WTC11 (cell line): ENCODE measurements around the gene PATL2. TPM values are rescaled to one million over a fixed set of nuclear protein-coding genes. Genes with fewer than 3 reads are reported as not detected.

Source experiments
- ATAC-seq: fragments of 200-7000 bp; cut with Tn5 transposase; 2 replicates; pipeline ENCODE4 v1.10.0; 2021; ENCODE audit warnings: mild to moderate bottlenecking, moderate library complexity
- CTCF ChIA-PET: fragments of 300-600 bp; sonication (Branson Sonifier 250); formaldehyde crosslinking; loops from one replicate; lab custom pipeline; 2021; ENCODE audit warnings: antibody characterized with exemption; lab: Charles Lee
- POLR2A ChIA-PET: fragments of 350-600 bp; sonication (Branson Sonifier 250); formaldehyde crosslinking; loops from one replicate; lab custom pipeline; 2021; ENCODE audit warnings: antibody characterized with exemption; lab: Charles Lee
- DNase-seq: peaks from one replicate; pipeline ENCODE4 v3.0.0; 2021; ENCODE audit warnings: low spot score
- H3K27ac Mint-ChIP-seq: 2 replicates; pipeline ENCODE4 v1.8.0; 2021; ENCODE audit warnings: mixed read lengths
- H3K27me3 Mint-ChIP-seq: 2 replicates; pipeline ENCODE4 v1.8.0; 2021; ENCODE audit warnings: low read depth, mild to moderate bottlenecking, moderate library complexity, mixed read lengths
- H3K36me3 Mint-ChIP-seq: 2 replicates; pipeline ENCODE4 v1.8.0; 2021; ENCODE audit warnings: mixed read lengths
- H3K4me1 Mint-ChIP-seq: 2 replicates; pipeline ENCODE4 v1.8.0; 2022; ENCODE audit warnings: mixed read lengths
- H3K4me3 Mint-ChIP-seq: 2 replicates; pipeline ENCODE4 v1.8.0; 2021; ENCODE audit warnings: mild to moderate bottlenecking, moderate library complexity, mixed read lengths
- H3K9me3 Mint-ChIP-seq: 2 replicates; pipeline ENCODE4 v1.8.0; 2021; ENCODE audit warnings: mixed read lengths
- CBFB ChIP-seq: sonication (generic); formaldehyde crosslinking; IDR thresholded peaks from 2 replicates; pipeline ENCODE4 v1.8.1; 2022; ENCODE audit warnings: mild to moderate bottlenecking, low read depth, missing genetic modification reagents
- CREB1 ChIP-seq: sonication (generic); formaldehyde crosslinking; IDR thresholded peaks from 2 replicates; pipeline ENCODE4 v1.8.0; 2023; ENCODE audit warnings: mild to moderate bottlenecking, missing genetic modification reagents
- CREM ChIP-seq: sonication (generic); formaldehyde crosslinking; IDR thresholded peaks from 2 replicates; pipeline ENCODE4 v1.8.1; 2022; ENCODE audit warnings: mild to moderate bottlenecking, missing genetic modification reagents, moderate library complexity
- EMX1 ChIP-seq: fragments of 250-450 bp; sonication (Bioruptor Pico); IDR thresholded peaks from 2 replicates; pipeline ENCODE4 v1.8.0; 2021; ENCODE audit warnings: mild to moderate bottlenecking
- ESRRA ChIP-seq: sonication (generic); formaldehyde crosslinking; IDR thresholded peaks from 2 replicates; pipeline ENCODE4 v1.8.1; 2022; ENCODE audit warnings: mild to moderate bottlenecking, missing genetic modification reagents, borderline replicate concordance
- ETV6 ChIP-seq: sonication (generic); formaldehyde crosslinking; IDR thresholded peaks from 2 replicates; pipeline ENCODE4 v1.8.1; 2022; ENCODE audit warnings: mild to moderate bottlenecking, missing genetic modification reagents
- GABPB1 ChIP-seq: sonication (generic); formaldehyde crosslinking; IDR thresholded peaks from 2 replicates; pipeline ENCODE4 v1.8.1; 2023; ENCODE audit warnings: mild to moderate bottlenecking, missing genetic modification reagents
- GTF2I ChIP-seq: fragments of 250-450 bp; sonication (Bioruptor Pico); conservative IDR thresholded peaks from 2 replicates; pipeline ENCODE4 v1.4.0; 2021; ENCODE audit warnings: mild to moderate bottlenecking
- JUN ChIP-seq: sonication (generic); formaldehyde crosslinking; IDR thresholded peaks from 2 replicates; pipeline ENCODE4 v1.8.0; 2023; ENCODE audit warnings: mild to moderate bottlenecking, missing genetic modification reagents
- NFYB ChIP-seq: sonication (generic); formaldehyde crosslinking; conservative IDR thresholded peaks from 2 replicates; pipeline ENCODE4 v1.8.0; 2022; ENCODE audit warnings: low read depth, missing genetic modification reagents
- NR1H2 ChIP-seq: sonication (generic); formaldehyde crosslinking; IDR thresholded peaks from 2 replicates; pipeline ENCODE4 v1.9.0; 2021; ENCODE audit warnings: mild to moderate bottlenecking, moderate library complexity, missing genetic modification reagents
- NR3C1 ChIP-seq: sonication (generic); formaldehyde crosslinking; conservative IDR thresholded peaks from 2 replicates; pipeline ENCODE4 v1.8.1; 2023; ENCODE audit warnings: low read depth, mild to moderate bottlenecking, missing genetic modification reagents
- RELA ChIP-seq: sonication (generic); formaldehyde crosslinking; IDR thresholded peaks from 2 replicates; pipeline ENCODE4 v1.8.1; 2022; ENCODE audit warnings: missing genetic modification reagents, mild to moderate bottlenecking, borderline replicate concordance
- SMAD3 ChIP-seq: sonication (generic); formaldehyde crosslinking; IDR thresholded peaks from 2 replicates; pipeline ENCODE4 v1.8.0; 2022; ENCODE audit warnings: missing genetic modification reagents, mild to moderate bottlenecking, borderline replicate concordance
- TP53 ChIP-seq: sonication (generic); formaldehyde crosslinking; IDR thresholded peaks from 2 replicates; pipeline ENCODE4 v1.8.1; 2023; ENCODE audit warnings: mild to moderate bottlenecking, missing genetic modification reagents
- ZNF219 ChIP-seq: sonication (generic); formaldehyde crosslinking; IDR thresholded peaks from 2 replicates; pipeline ENCODE4 v1.8.0; 2023; ENCODE audit warnings: missing genetic modification reagents, mild to moderate bottlenecking, borderline replicate concordance
- ZNF416 ChIP-seq: fragments of 250-450 bp; sonication (Bioruptor Pico); IDR thresholded peaks from 2 replicates; pipeline ENCODE4 v1.9.0; 2021; ENCODE audit warnings: mild to moderate bottlenecking, inconsistent platforms
- ZNF423 ChIP-seq: fragments of 250-450 bp; sonication (Bioruptor Pico); IDR thresholded peaks from 2 replicates; pipeline ENCODE4 v2.1.2; 2022; ENCODE audit warnings: mild to moderate bottlenecking, moderate library complexity
- ZNF671 ChIP-seq: fragments of 250-450 bp; sonication (Bioruptor Pico); IDR thresholded peaks from 2 replicates; pipeline ENCODE4 v1.8.0; 2021; ENCODE audit warnings: mild to moderate bottlenecking
- total RNA-seq: library from RNA; stranded (reverse); gene quantifications from 3 replicates; pipeline ENCODE4 v1.2.3, GENCODE V29; 2021
- TF ChIP-seq, protein P1 (sequence below): sonication (generic); formaldehyde crosslinking; IDR thresholded peaks from 2 replicates; pipeline ENCODE4 v1.8.1; 2022; ENCODE audit warnings: mild to moderate bottlenecking, moderate library complexity, missing genetic modification reagents
- TF ChIP-seq, protein P2 (sequence below): sonication (generic); formaldehyde crosslinking; IDR thresholded peaks from 2 replicates; pipeline ENCODE4 v1.8.1; 2022; ENCODE audit warnings: low read depth, mild to moderate bottlenecking, moderate library complexity, missing genetic modification reagents, borderline replicate concordance
- TF ChIP-seq, protein P3 (sequence below): fragments of 250-450 bp; sonication (Bioruptor Pico); IDR thresholded peaks from 2 replicates; pipeline ENCODE4 v2.1.2; 2022; ENCODE audit warnings: mild to moderate bottlenecking, moderate library complexity
- TF ChIP-seq, protein P4 (sequence below): sonication (generic); formaldehyde crosslinking; IDR thresholded peaks from 2 replicates; pipeline ENCODE4 v1.8.1; 2023; ENCODE audit warnings: mild to moderate bottlenecking, missing genetic modification reagents
- TF ChIP-seq, protein P5 (sequence below): fragments of 200-600 bp; IDR thresholded peaks from 2 replicates; pipeline ENCODE4 v1.8.0; 2022; ENCODE audit warnings: antibody characterized with exemption
- TF ChIP-seq, protein P6 (sequence below): sonication (generic); formaldehyde crosslinking; IDR thresholded peaks from 2 replicates; pipeline ENCODE4 v1.8.0; 2022; ENCODE audit warnings: mild to moderate bottlenecking, missing genetic modification reagents
- TF ChIP-seq, protein P7 (sequence below): sonication (generic); formaldehyde crosslinking; IDR thresholded peaks from 2 replicates; pipeline ENCODE4 v1.8.1; 2022; ENCODE audit warnings: low read depth, missing genetic modification reagents, borderline replicate concordance
- TF ChIP-seq, protein P8 (sequence below): sonication (generic); formaldehyde crosslinking; conservative IDR thresholded peaks from 2 replicates; pipeline ENCODE4 v1.8.1; 2022; ENCODE audit warnings: mild to moderate bottlenecking, missing genetic modification reagents
- TF ChIP-seq, protein P9 (sequence below): sonication (generic); formaldehyde crosslinking; IDR thresholded peaks from 2 replicates; pipeline ENCODE4 v1.8.1; 2023; ENCODE audit warnings: mild to moderate bottlenecking, missing genetic modification reagents, moderate library complexity

Gene PATL2
- total RNA-seq, 1 experiment from 2014 or later = 0.59 TPM

DNA sequence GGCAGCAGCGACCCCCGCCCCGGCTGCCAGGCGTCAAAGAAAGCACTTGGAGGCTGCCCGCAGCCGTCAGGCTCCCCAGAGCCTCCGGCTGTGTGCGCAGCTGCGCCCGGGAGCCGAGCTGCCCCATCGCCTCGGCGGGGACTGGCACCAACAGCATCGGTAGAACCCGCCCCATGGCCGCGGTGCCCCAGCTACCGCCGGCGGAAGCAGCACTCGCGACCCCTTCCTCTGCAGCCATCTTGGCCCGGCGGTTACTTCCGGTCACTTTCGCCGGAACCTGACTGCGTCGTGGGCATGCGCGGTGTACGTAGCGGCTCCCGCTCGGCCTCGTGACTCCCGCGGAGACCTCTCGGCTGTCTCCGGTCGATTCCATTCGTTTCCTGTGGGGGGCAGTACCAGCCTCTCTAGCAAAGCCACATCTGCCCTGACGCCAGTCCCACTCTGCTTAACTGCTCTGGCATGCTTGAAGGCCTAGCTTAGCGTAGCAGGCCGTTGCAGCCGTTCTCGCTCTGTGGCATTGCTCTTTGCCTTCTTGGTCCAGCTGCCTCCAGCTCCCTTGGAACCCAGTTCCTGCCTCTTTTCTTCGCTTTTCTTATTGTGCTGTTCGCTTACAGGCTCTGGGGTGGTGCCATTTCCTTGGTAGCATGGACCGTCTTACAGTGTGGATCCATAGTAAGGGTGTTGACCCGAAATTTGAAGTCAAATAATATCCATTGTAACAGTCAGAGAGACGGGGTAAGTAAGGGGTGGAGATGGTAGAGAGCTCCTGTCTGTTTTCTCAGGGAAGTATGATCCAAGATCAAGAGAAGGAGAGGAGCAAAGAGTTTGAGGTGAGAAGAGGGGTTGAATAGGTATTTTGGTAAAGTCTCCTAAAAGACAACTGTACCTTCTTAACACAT is 47.5 kb downstream of the PATL2 start, which contains the start of gene SPG11:
Gene SPG11 (minus strand): TSS at position 253 of the 899 bp plus-strand sequence. CDS start 15 bp downstream, at position 238.
- H3K4me1 Mint-ChIP-seq = peaks cover 16% of the 10 kb centered on the region
- ChIA-PET POLR2A (interaction anchor here (0.7 to 2.4 kb wide), 11 partner anchors 19 to 734 kb away, joined by 3 to 20 read pairs (median 4); partner anchors contain the start of genes B2M, PATL2 and TRIM69), CTCF (interaction anchor here (0.5 to 4.0 kb wide), 42 partner anchors 9 to 417 kb away, joined by 3 to 104 read pairs (median 4); partner anchors contain the start of genes B2M, EIF3J, PATL2 and TRIM69)
- peak within 1 kb of the TSS; percentile 98 for H3K4me3 Mint-ChIP-seq
- DNase-seq = peak; percentile 99
- H3K27ac Mint-ChIP-seq = peak within 1 kb of the TSS; percentile 76
- no peaks in the 10 kb centered on the region for H3K9me3 Mint-ChIP-seq
- ATAC-seq = peak; percentile 94
- no peaks in the 10 kb centered on the region for H3K27me3 Mint-ChIP-seq
- peaks cover 7% of the 10 kb centered on the region for H3K36me3 Mint-ChIP-seq
- TF ChIP-seq CREM (CRISPR knock-in tag) = no peak
- no peak for TF ChIP-seq NR1H2 (CRISPR knock-in tag)
- no peak for TF ChIP-seq NFYB (CRISPR knock-in tag)
- no peak for TF ChIP-seq RELA (CRISPR knock-in tag)
- TF ChIP-seq ZNF671 (CRISPR knock-in tag) = no peak
- peak; percentile 26; the same call in 1 of the 2 replicates for TF ChIP-seq ZNF219
- TF ChIP-seq, protein P1, sequence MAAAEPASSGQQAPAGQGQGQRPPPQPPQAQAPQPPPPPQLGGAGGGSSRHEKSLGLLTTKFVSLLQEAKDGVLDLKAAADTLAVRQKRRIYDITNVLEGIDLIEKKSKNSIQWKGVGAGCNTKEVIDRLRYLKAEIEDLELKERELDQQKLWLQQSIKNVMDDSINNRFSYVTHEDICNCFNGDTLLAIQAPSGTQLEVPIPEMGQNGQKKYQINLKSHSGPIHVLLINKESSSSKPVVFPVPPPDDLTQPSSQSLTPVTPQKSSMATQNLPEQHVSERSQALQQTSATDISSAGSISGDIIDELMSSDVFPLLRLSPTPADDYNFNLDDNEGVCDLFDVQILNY = peak; percentile 34; the same call in 1 of the 2 replicates
- TF ChIP-seq, protein P2, sequence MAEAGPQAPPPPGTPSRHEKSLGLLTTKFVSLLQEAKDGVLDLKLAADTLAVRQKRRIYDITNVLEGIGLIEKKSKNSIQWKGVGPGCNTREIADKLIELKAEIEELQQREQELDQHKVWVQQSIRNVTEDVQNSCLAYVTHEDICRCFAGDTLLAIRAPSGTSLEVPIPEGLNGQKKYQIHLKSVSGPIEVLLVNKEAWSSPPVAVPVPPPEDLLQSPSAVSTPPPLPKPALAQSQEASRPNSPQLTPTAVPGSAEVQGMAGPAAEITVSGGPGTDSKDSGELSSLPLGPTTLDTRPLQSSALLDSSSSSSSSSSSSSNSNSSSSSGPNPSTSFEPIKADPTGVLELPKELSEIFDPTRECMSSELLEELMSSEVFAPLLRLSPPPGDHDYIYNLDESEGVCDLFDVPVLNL (CRISPR knock-in tag) = no peak
- TF ChIP-seq, protein P3, sequence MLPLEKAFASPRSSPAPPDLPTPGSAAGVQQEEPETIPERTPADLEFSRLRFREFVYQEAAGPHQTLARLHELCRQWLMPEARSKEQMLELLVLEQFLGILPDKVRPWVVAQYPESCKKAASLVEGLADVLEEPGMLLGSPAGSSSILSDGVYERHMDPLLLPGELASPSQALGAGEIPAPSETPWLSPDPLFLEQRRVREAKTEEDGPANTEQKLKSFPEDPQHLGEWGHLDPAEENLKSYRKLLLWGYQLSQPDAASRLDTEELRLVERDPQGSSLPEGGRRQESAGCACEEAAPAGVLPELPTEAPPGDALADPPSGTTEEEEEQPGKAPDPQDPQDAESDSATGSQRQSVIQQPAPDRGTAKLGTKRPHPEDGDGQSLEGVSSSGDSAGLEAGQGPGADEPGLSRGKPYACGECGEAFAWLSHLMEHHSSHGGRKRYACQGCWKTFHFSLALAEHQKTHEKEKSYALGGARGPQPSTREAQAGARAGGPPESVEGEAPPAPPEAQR (CRISPR knock-in tag) = no peak
- TF ChIP-seq, protein P4, sequence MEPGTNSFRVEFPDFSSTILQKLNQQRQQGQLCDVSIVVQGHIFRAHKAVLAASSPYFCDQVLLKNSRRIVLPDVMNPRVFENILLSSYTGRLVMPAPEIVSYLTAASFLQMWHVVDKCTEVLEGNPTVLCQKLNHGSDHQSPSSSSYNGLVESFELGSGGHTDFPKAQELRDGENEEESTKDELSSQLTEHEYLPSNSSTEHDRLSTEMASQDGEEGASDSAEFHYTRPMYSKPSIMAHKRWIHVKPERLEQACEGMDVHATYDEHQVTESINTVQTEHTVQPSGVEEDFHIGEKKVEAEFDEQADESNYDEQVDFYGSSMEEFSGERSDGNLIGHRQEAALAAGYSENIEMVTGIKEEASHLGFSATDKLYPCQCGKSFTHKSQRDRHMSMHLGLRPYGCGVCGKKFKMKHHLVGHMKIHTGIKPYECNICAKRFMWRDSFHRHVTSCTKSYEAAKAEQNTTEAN = peak; percentile 11; the same call in 1 of the 2 replicates
- TF ChIP-seq, protein P5, sequence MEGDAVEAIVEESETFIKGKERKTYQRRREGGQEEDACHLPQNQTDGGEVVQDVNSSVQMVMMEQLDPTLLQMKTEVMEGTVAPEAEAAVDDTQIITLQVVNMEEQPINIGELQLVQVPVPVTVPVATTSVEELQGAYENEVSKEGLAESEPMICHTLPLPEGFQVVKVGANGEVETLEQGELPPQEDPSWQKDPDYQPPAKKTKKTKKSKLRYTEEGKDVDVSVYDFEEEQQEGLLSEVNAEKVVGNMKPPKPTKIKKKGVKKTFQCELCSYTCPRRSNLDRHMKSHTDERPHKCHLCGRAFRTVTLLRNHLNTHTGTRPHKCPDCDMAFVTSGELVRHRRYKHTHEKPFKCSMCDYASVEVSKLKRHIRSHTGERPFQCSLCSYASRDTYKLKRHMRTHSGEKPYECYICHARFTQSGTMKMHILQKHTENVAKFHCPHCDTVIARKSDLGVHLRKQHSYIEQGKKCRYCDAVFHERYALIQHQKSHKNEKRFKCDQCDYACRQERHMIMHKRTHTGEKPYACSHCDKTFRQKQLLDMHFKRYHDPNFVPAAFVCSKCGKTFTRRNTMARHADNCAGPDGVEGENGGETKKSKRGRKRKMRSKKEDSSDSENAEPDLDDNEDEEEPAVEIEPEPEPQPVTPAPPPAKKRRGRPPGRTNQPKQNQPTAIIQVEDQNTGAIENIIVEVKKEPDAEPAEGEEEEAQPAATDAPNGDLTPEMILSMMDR = peak; percentile 82
- no peak for TF ChIP-seq TP53 (CRISPR knock-in tag)
- no peak for TF ChIP-seq CREB1 (CRISPR knock-in tag)
- no peak for TF ChIP-seq ESRRA (CRISPR knock-in tag)
- TF ChIP-seq GTF2I (CRISPR knock-in tag) = no peak
- TF ChIP-seq, protein P6, sequence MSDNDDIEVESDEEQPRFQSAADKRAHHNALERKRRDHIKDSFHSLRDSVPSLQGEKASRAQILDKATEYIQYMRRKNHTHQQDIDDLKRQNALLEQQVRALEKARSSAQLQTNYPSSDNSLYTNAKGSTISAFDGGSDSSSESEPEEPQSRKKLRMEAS (CRISPR knock-in tag) = peak; percentile 90
- peak; percentile 73 for TF ChIP-seq GABPB1 (CRISPR knock-in tag)
- TF ChIP-seq, protein P7, sequence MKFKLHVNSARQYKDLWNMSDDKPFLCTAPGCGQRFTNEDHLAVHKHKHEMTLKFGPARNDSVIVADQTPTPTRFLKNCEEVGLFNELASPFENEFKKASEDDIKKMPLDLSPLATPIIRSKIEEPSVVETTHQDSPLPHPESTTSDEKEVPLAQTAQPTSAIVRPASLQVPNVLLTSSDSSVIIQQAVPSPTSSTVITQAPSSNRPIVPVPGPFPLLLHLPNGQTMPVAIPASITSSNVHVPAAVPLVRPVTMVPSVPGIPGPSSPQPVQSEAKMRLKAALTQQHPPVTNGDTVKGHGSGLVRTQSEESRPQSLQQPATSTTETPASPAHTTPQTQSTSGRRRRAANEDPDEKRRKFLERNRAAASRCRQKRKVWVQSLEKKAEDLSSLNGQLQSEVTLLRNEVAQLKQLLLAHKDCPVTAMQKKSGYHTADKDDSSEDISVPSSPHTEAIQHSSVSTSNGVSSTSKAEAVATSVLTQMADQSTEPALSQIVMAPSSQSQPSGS (CRISPR knock-in tag) = no peak
- TF ChIP-seq ZNF423 (CRISPR knock-in tag) = no peak
- peak; percentile 85 for TF ChIP-seq ETV6
- no peak for TF ChIP-seq ZNF416
- no peak for TF ChIP-seq EMX1 (CRISPR knock-in tag)
- TF ChIP-seq NR3C1 = no peak
- TF ChIP-seq, protein P8, sequence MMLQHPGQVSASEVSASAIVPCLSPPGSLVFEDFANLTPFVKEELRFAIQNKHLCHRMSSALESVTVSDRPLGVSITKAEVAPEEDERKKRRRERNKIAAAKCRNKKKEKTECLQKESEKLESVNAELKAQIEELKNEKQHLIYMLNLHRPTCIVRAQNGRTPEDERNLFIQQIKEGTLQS (CRISPR knock-in tag) = no peak
- TF ChIP-seq SMAD3 = peak; percentile 69; the same call in 1 of the 2 replicates
- 0 out of 2 replicates have a peak, but pooled peaks have one; percentile 52 for TF ChIP-seq JUN
- TF ChIP-seq CBFB = 0 out of 2 replicates have a peak, but pooled peaks have one; percentile 25
- TF ChIP-seq, protein P9, sequence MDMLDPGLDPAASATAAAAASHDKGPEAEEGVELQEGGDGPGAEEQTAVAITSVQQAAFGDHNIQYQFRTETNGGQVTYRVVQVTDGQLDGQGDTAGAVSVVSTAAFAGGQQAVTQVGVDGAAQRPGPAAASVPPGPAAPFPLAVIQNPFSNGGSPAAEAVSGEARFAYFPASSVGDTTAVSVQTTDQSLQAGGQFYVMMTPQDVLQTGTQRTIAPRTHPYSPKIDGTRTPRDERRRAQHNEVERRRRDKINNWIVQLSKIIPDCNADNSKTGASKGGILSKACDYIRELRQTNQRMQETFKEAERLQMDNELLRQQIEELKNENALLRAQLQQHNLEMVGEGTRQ (CRISPR knock-in tag) = peak; percentile 92
